ENCODE data around the gene SYPL1. TPM values are rescaled to one million over a fixed set of nuclear protein-coding genes. Genes with fewer than 3 reads are reported as not detected.

Gene SYPL1
- total and polyA plus RNA-seq, 8 donors = 5.2 to 157 (median 70.6) TPM

DNA sequence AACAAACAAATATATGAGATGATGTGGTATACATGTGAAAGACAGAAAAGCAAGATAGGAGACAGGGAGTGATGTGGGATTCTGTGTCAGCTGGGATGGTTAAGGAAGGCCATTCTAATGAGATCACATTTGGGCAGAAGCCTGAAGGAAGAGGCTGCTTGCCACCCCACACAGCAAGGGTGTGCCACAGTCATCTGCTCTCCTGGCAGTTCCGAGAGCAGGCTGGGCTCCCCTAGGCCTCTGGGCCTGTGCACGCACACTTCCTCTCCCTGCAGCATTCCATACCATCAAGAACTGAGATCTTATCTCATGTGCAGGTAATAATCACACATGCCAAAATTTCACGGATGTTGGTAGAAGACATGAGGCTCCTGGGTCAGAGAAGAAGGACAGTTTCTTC is 43.1 kb downstream of the SYPL1 start:
- intact Hi-C loops (cut with DNase I; ENCODE audit: low total_unique reads) = loop anchor here (10.0 kb wide), 1 partner anchor 46 kb away; the partner anchor contains the start of gene SYPL1

GRCh38 chr7:106068538-106068961 is 43.6 kb downstream of the SYPL1 start:
- DNase-seq = no peak
- Histone ChIP-seq H3K36me3 (no peaks in the 10 kb centered on the region), H3K9me3 (no peaks in the 10 kb centered on the region), H3K4me3 (no peak overlapping the region), H3K4me1 (peaks cover 60 to 87% (median 71%) of the 10 kb centered on the region in 4 donors), H3K27me3 (no peaks in the 10 kb centered on the region), H3K27ac (peak overlapping the region in 3 of 5 donors; percentile 76 to 84 (median 79))
- 88 to 98% (median 94%) methylated on average over 4 of the region's 4 CpGs for WGBS, 5 donors
- intact Hi-C loops (cut with DNase I; ENCODE audit: low total_unique reads) = loop anchor here (10.0 kb wide), 1 partner anchor 46 kb away; the partner anchor contains the start of gene SYPL1
- no peak for TF ChIP-seq POLR2A (IDR thresholded peaks at IDR 0.05)
- TF ChIP-seq EP300 (IDR thresholded peaks at IDR 0.05) = no peak
- TF ChIP-seq CTCF (IDR thresholded peaks at IDR 0.05) = no peak
- TF ChIP-seq POLR2AphosphoS5 (IDR thresholded peaks at IDR 0.05) = no peak

More for the DNA sequence above, 43.1 kb downstream of the SYPL1 start:
- H3K9me3 ChIP-seq = no peaks in the 10 kb centered on the region
- TF ChIP-seq EP300 (IDR thresholded peaks at IDR 0.05) (no peak), POLR2AphosphoS5 (IDR thresholded peaks at IDR 0.05) (no peak), POLR2A (IDR thresholded peaks at IDR 0.05) (no peak), CTCF (IDR thresholded peaks at IDR 0.05) (no peak)
- peak overlapping the region in 4 of 5 donors; percentile 76 to 88 (median 82) for H3K27ac ChIP-seq
- H3K4me1 ChIP-seq = peaks cover 56 to 82% (median 69%) of the 10 kb centered on the region in 4 donors
- WGBS, 5 donors = 54 to 71% (median 70%) methylated on average over 3 of the region's 3 CpGs
- DNase-seq = no peak
- no peaks in the 10 kb centered on the region for H3K27me3 ChIP-seq
- H3K36me3 ChIP-seq = no peaks in the 10 kb centered on the region
- no peak overlapping the region for H3K4me3 ChIP-seq

DNA sequence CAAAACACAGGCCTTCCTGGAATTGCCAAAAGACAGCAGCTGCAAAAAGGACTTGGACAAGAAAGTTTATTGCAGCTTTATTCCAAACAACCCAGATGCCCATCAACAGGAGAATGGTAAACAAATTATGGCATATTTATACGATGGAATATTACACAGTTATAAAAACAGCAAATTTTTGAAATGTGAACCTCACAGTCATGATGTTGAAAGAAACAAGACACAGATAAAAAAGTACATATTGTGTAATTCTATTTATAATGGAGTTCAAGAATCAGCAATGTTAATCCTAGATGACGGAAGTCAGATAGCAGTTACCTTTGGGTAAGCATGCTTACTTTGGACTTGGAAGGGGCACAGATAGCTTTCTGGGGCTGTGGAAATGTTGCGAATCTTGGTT is 44.4 kb downstream of the SYPL1 start:
- 61 to 93% (median 90%) methylated on average over 3 of the region's 3 CpGs for WGBS, 5 donors
- no peak for TF ChIP-seq EP300 (IDR thresholded peaks at IDR 0.05)
- no peak for TF ChIP-seq CTCF (IDR thresholded peaks at IDR 0.05)
- TF ChIP-seq POLR2A (IDR thresholded peaks at IDR 0.05) = no peak
- no peak for TF ChIP-seq POLR2AphosphoS5 (IDR thresholded peaks at IDR 0.05)
- peak overlapping the region in 1 of 5 donors; percentile 84 for H3K27ac ChIP-seq
- H3K4me3 ChIP-seq = no peak overlapping the region
- no peak for DNase-seq
- H3K27me3 ChIP-seq = no peaks in the 10 kb centered on the region
- intact Hi-C loops (cut with DNase I; ENCODE audit: low total_unique reads) = loop anchor here (10.0 kb wide), 1 partner anchor 47 kb away; the partner anchor contains the start of gene SYPL1
- no peaks in the 10 kb centered on the region for H3K9me3 ChIP-seq
- no peaks in the 10 kb centered on the region for H3K36me3 ChIP-seq
- peaks cover 66 to 87% (median 74%) of the 10 kb centered on the region in 4 donors for H3K4me1 ChIP-seq

- no peaks in the 10 kb centered on the region for H3K36me3 ChIP-seq
- no peaks in the 10 kb centered on the region for H3K9me3 ChIP-seq
- intact Hi-C loops (cut with DNase I; ENCODE audit: low total_unique reads) = loop anchor here (10.0 kb wide), 1 partner anchor 49 kb away; the partner anchor contains the start of gene SYPL1
- no peaks in the 10 kb centered on the region for H3K27me3 ChIP-seq
- WGBS, 5 donors = 20 to 29% (median 26%) methylated on average over 23 to 26 of the region's 26 CpGs
- H3K4me1 ChIP-seq = peaks cover 55 to 78% (median 64%) of the 10 kb centered on the region in 4 donors
- DNase-seq = peak; percentile 54 to 62
- peak overlapping the region; percentile 23 to 32 (median 26) for H3K4me3 ChIP-seq
- no peak for TF ChIP-seq CTCF (IDR thresholded peaks at IDR 0.05)
- no peak for TF ChIP-seq POLR2A (IDR thresholded peaks at IDR 0.05)
- no peak for TF ChIP-seq EP300 (IDR thresholded peaks at IDR 0.05)
- no peak for TF ChIP-seq POLR2AphosphoS5 (IDR thresholded peaks at IDR 0.05)
- H3K27ac ChIP-seq = peak overlapping the region; percentile 77 to 92 (median 84)
Measured at GRCh38 chr7:106065575-106066500, 46.3 kb downstream of the SYPL1 start.

Data from stomach (tissue), 9 donors.